B cell (primary cell): ENCODE measurements around the gene ARFGAP1. TPM values are rescaled to one million over a fixed set of nuclear protein-coding genes. Genes with fewer than 3 reads are reported as not detected.

Source experiments
- ATAC-seq: fragments of 200-7000 bp; cut with Tn5 transposase; one replicate; pipeline ENCODE4 v1.10.0; 2021; ENCODE audit warnings: low read depth, mild to moderate bottlenecking, moderate number of reproducible peaks, moderate library complexity
- CTCF ChIA-PET: fragments of 350-600 bp; sonication (Branson Sonifier 250); formaldehyde crosslinking; loops from one replicate; lab custom pipeline; 2021; ENCODE audit warnings: antibody characterized with exemption, inconsistent platforms; lab: Charles Lee
- POLR2A ChIA-PET: fragments of 350-600 bp; sonication (Branson Sonifier 250); formaldehyde crosslinking; loops from one replicate; lab custom pipeline; 2021; ENCODE audit warnings: antibody characterized with exemption; lab: Charles Lee
- DNase-seq: peaks from one replicate; pipeline ENCODE4 v3.0.0; 2013
- H2AFZ ChIP-seq: 2 replicates; pipeline ENCODE4 v1.6.1; 2012; ENCODE audit warnings: mild to moderate bottlenecking, low read depth, low read length; ENCODE audit not compliant: insufficient read depth, poor library complexity, severe bottlenecking
- H3K27ac ChIP-seq, 2 donors: 1 replicate in 1 of 2; 2 replicates in 1 of 2; pipeline ENCODE4 v1.5.1; 2012 to 2013; ENCODE audit warnings: low read length in 2 of 2, mild to moderate bottlenecking in 2 of 2, moderate library complexity in 1 of 2
- H3K27me3 ChIP-seq, 4 experiments: fragments of 200-600 bp in 1 of 4; sonication (generic) in 1 of 4; replicated peaks in 1 of 4; 1 replicate in 2 of 4; 2 replicates in 2 of 4; pipeline versions ENCODE4 v1.6.1 to v1.7.0; 2013 to 2016; ENCODE audit warnings: low read length in 3 of 4, mild to moderate bottlenecking in 2 of 4, mixed read lengths in 1 of 4, moderate library complexity in 1 of 4; ENCODE audit not compliant: insufficient read depth in 4 of 4, control insufficient read depth in 3 of 4; ENCODE audit errors: control extremely low read depth in 1 of 4
- H3K36me3 ChIP-seq, 2 experiments: replicated peaks in 1 of 2; 1 replicate in 1 of 2; 2 replicates in 1 of 2; pipeline versions ENCODE4 v1.6.1 to v1.7.1; 2013; ENCODE audit warnings: low read length in 1 of 2; ENCODE audit not compliant: insufficient read depth in 2 of 2, control insufficient read depth in 1 of 2; ENCODE audit errors: control extremely low read depth in 1 of 2, extremely low read depth in 1 of 2
- H3K4me1 ChIP-seq, 2 donors: fragments of 200-600 bp in 1 of 2; sonication (generic) in 1 of 2; 1 replicate in 1 of 2; 2 replicates in 1 of 2; pipeline versions ENCODE4 v1.5.1 to v1.6.1; 2013 to 2017; ENCODE audit warnings: low read length in 2 of 2; ENCODE audit not compliant: control insufficient read depth in 2 of 2, insufficient read depth in 2 of 2
- H3K4me2 ChIP-seq: replicated peaks from 2 replicates; pipeline ENCODE3; 2012; ENCODE audit warnings: mild to moderate bottlenecking, low read depth, low read length; ENCODE audit not compliant: poor library complexity, severe bottlenecking
- H3K4me3 ChIP-seq, 5 experiments: fragments of 200-600 bp in 1 of 5; sonication (generic) in 1 of 5; 1 replicate in 3 of 5; 2 replicates in 2 of 5; pipeline versions ENCODE4 v1.5.1 to v1.7.0; 2011 to 2016; ENCODE audit warnings: low read length in 4 of 5, mild to moderate bottlenecking in 4 of 5, low read depth in 2 of 5, control low read depth in 1 of 5, moderate library complexity in 1 of 5; ENCODE audit not compliant: insufficient read depth in 1 of 5; ENCODE audit errors: control extremely low read depth in 1 of 5, extremely low read depth in 1 of 5
- H3K79me2 ChIP-seq: fragments of 200-600 bp; sonication (generic); one replicate; pipeline ENCODE4 v1.6.0; 2016; ENCODE audit warnings: low read length; ENCODE audit not compliant: control insufficient read depth, insufficient read depth
- H3K9ac ChIP-seq: fragments of 200-600 bp; sonication (generic); 2 replicates; pipeline ENCODE4 v1.6.1; 2017; ENCODE audit warnings: mild to moderate bottlenecking, low read length, moderate library complexity
- H3K9me3 ChIP-seq, 3 donors: one replicate each; pipeline versions ENCODE4 v1.6.1 to v1.7.1; 2013; ENCODE audit warnings: low read length in 2 of 3; ENCODE audit not compliant: control insufficient read depth in 2 of 3, insufficient read depth in 1 of 3; ENCODE audit errors: control extremely low read depth in 1 of 3
- H4K20me1 ChIP-seq: 2 replicates; pipeline ENCODE4 v1.6.0; 2012; ENCODE audit warnings: mild to moderate bottlenecking, low read length; ENCODE audit not compliant: insufficient read depth, control insufficient read depth, poor library complexity, severe bottlenecking
- H3K27ac Mint-ChIP-seq: one replicate; pipeline ENCODE4 v1.8.0; 2021; ENCODE audit warnings: mixed read lengths
- H3K27me3 Mint-ChIP-seq: one replicate; pipeline ENCODE4 v1.8.0; 2021; ENCODE audit warnings: mixed read lengths
- H3K4me1 Mint-ChIP-seq: one replicate; pipeline ENCODE4 v1.8.0; 2021; ENCODE audit warnings: mixed read lengths
- H3K4me3 Mint-ChIP-seq: one replicate; pipeline ENCODE4 v1.8.0; 2021; ENCODE audit warnings: mixed read lengths
- H3K9me3 Mint-ChIP-seq: one replicate; pipeline ENCODE4 v1.8.0; 2022; ENCODE audit warnings: mixed read lengths; ENCODE audit not compliant: insufficient read depth
- CTCF ChIP-seq: fragments of 200-600 bp; IDR thresholded peaks from one replicate; pipeline ENCODE4 v1.8.0; 2022; ENCODE audit warnings: antibody characterized with exemption, mild to moderate bottlenecking
- EZH2 ChIP-seq: IDR thresholded peaks from 2 replicates; pipeline ENCODE4 v1.6.1; 2012; ENCODE audit warnings: borderline replicate concordance, low read depth, mild to moderate bottlenecking, moderate library complexity, low read length; ENCODE audit not compliant: insufficient read depth, poor library complexity, severe bottlenecking
- WGBS: methylation state at CpG from one replicate; pipeline ENCODE4 v1.1.5; 2013; ENCODE audit warnings: missing lambda C conversion rate; ENCODE audit not compliant: insufficient coverage; 5-methylcytosine and 5-hydroxymethylcytosine counted together
- intact Hi-C: fragments of 100-400 bp; cut with micrococcal nuclease; formaldehyde crosslinking; loops from one replicate; pipeline ENCODE4 v1.10.0; 2022
- polyA plus RNA-seq: library from polyadenylated mRNA; depleted of rRNA; stranded (reverse); fragments of >200 nt; gene quantifications from 2 replicates; pipeline ENCODE4 v1.2.3, GENCODE V29; 2012
- total RNA-seq, 2 donors: library from RNA; stranded (reverse); fragments of 120-200 nt in 1 of 2; gene quantifications; 1 replicate in 1 of 2; 2 replicates in 1 of 2; pipeline versions ENCODE4 v1.2.3 to v1.2.4, GENCODE V29; 2013 to 2022

Gene ARFGAP1
- total and polyA plus RNA-seq, 2 donors (not counting 1 experiment from before 2014, with no cell fraction given) = 83.2 to 99.4 TPM

- WGBS = 53% methylated on average over 13 of the region's 18 CpGs
- no peak for TF ChIP-seq CTCF
- no peak for TF ChIP-seq EZH2
- Histone ChIP-seq H3K9ac (no peak overlapping the region), H3K4me1 (peaks cover 0 to 4% of the 10 kb centered on the region in 2 donors), H3K27ac (no peak overlapping the region), H3K9me3 (peaks cover 0 to 13% (median 0%) of the 10 kb centered on the region in 3 donors), H3K4me2 (no peak overlapping the region), H3K79me2 (no peaks in the 10 kb centered on the region), H4K20me1 (no peaks in the 10 kb centered on the region), H2AFZ (no peak overlapping the region), H3K36me3 (no peaks in the 10 kb centered on the region), H3K4me3 (no peak overlapping the region), H3K27me3 (peaks cover 0 to 52% (median 13%) of the 10 kb centered on the region in 4 experiments)
- intact Hi-C loops = no loop called here
- Mint-ChIP-seq H3K27me3 (peaks cover 45% of the 10 kb centered on the region), H3K4me3 (no peak overlapping the region), H3K27ac (no peak overlapping the region), H3K4me1 (peaks cover 3% of the 10 kb centered on the region), H3K9me3 (no peaks in the 10 kb centered on the region)
- POLR2A ChIA-PET = no interaction called here
- CTCF ChIA-PET = interaction anchor here (4.7 kb wide), 1 partner anchor 9 kb away, joined by 35 read pairs; no protein-coding TSS in a partner anchor
- DNase-seq = no peak
- ATAC-seq = no peak
Measured at GRCh38 chr20:63232235-63233060, 40.2 kb upstream of the ARFGAP1 start.

GRCh38 chr20:63233061-63233344 is 39.6 kb upstream of the ARFGAP1 start:
- H2AFZ ChIP-seq = no peak overlapping the region
- no peak overlapping the region for H3K9ac ChIP-seq
- Mint-ChIP-seq H3K27me3 (peaks cover 45% of the 10 kb centered on the region), H3K27ac (no peak overlapping the region), H3K4me3 (no peak overlapping the region), H3K9me3 (no peaks in the 10 kb centered on the region), H3K4me1 (peaks cover 3% of the 10 kb centered on the region)
- POLR2A ChIA-PET = no interaction called here
- H3K9me3 ChIP-seq = peaks cover 0 to 13% (median 0%) of the 10 kb centered on the region in 3 donors
- H3K4me2 ChIP-seq = no peak overlapping the region
- H4K20me1 ChIP-seq = no peaks in the 10 kb centered on the region
- CTCF ChIA-PET = interaction anchor here (4.7 kb wide), 1 partner anchor 9 kb away, joined by 35 read pairs; no protein-coding TSS in a partner anchor
- H3K27ac ChIP-seq = no peak overlapping the region
- no peak for ATAC-seq
- DNase-seq = no peak
- peaks cover 0 to 52% (median 13%) of the 10 kb centered on the region in 4 experiments for H3K27me3 ChIP-seq
- intact Hi-C loops = no loop called here
- peaks cover 0 to 4% of the 10 kb centered on the region in 2 donors for H3K4me1 ChIP-seq
- WGBS = 92% methylated on average over 2 of the region's 3 CpGs
- H3K4me3 ChIP-seq = no peak overlapping the region
- no peaks in the 10 kb centered on the region for H3K36me3 ChIP-seq
- H3K79me2 ChIP-seq = no peaks in the 10 kb centered on the region
- no peak for TF ChIP-seq EZH2
- TF ChIP-seq CTCF = no peak
